ENCODE results near the gene PATL1.

- TF ChIP-seq CTCF (IDR thresholded peaks at IDR 0.05) (no peak), EZH2 (IDR thresholded peaks at IDR 0.05) (no peak)
These were observed 8.9 kb downstream of the PATL1 start for GRCh38 chr11:59659981-59660380.
